ENCODE data around the gene RBBP8NL.

RBBP8NL gene

GRCh38 chr20:62470001-62470400 is 42.7 kb upstream of the RBBP8NL start:
- no peak overlapping the region for H2AFZ ChIP-seq (ENCODE audit: low read length)

GRCh38 chr20:62469352-62469751 is 42.0 kb upstream of the RBBP8NL start:
- Histone ChIP-seq H4K20me1 (ENCODE audit: insufficient read depth, low read length) (no peaks in the 10 kb centered on the region), H3K9me2 (replicated peaks; ENCODE audit: insufficient read depth, low read length) (no peaks in the 10 kb centered on the region), H3F3A (ENCODE audit: insufficient read depth, low read length) (no peaks in the 10 kb centered on the region), H3K9ac (ENCODE audit: low read length) (no peak overlapping the region), H3K27ac (ENCODE audit: low read length) (no peak overlapping the region), H3K4me3 (ENCODE audit: low read length) (no peak overlapping the region), H3K36me3 (replicated peaks; ENCODE audit: insufficient read depth, low read length) (no peaks in the 10 kb centered on the region), H3K4me1 (ENCODE audit: low read length) (no peaks in the 10 kb centered on the region), H3K9me3 (replicated peaks; ENCODE audit: insufficient read depth, low read length) (no peaks in the 10 kb centered on the region), H3K27me3 (replicated peaks; ENCODE audit: insufficient read depth, low read length) (peaks cover 97% of the 10 kb centered on the region), H3K79me2 (ENCODE audit: low read length) (no peaks in the 10 kb centered on the region), H2AFZ (ENCODE audit: low read length) (no peak overlapping the region), H3K4me2 (ENCODE audit: low read depth, low read length) (no peak overlapping the region)
- TF ChIP-seq, protein P1, sequence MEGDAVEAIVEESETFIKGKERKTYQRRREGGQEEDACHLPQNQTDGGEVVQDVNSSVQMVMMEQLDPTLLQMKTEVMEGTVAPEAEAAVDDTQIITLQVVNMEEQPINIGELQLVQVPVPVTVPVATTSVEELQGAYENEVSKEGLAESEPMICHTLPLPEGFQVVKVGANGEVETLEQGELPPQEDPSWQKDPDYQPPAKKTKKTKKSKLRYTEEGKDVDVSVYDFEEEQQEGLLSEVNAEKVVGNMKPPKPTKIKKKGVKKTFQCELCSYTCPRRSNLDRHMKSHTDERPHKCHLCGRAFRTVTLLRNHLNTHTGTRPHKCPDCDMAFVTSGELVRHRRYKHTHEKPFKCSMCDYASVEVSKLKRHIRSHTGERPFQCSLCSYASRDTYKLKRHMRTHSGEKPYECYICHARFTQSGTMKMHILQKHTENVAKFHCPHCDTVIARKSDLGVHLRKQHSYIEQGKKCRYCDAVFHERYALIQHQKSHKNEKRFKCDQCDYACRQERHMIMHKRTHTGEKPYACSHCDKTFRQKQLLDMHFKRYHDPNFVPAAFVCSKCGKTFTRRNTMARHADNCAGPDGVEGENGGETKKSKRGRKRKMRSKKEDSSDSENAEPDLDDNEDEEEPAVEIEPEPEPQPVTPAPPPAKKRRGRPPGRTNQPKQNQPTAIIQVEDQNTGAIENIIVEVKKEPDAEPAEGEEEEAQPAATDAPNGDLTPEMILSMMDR (IDR thresholded peaks at IDR 0.05; ENCODE audit: low read length): no peak
- TF ChIP-seq EZH2 (optimal IDR thresholded peaks at IDR 0.05; ENCODE audit: low read depth, low read length): peak; percentile 4
- DNase-seq: no peak

More at GRCh38 chr20:62470001-62470400, 42.7 kb upstream of the RBBP8NL start:
- Histone ChIP-seq H3K4me3 (ENCODE audit: low read length) (no peak overlapping the region), H3K4me2 (ENCODE audit: low read depth, low read length) (no peak overlapping the region), H3K27ac (ENCODE audit: low read length) (no peak overlapping the region), H3K27me3 (replicated peaks; ENCODE audit: insufficient read depth, low read length) (peaks cover 98% of the 10 kb centered on the region), H4K20me1 (ENCODE audit: insufficient read depth, low read length) (no peaks in the 10 kb centered on the region), H3K36me3 (replicated peaks; ENCODE audit: insufficient read depth, low read length) (no peaks in the 10 kb centered on the region), H3K9me3 (replicated peaks; ENCODE audit: insufficient read depth, low read length) (no peaks in the 10 kb centered on the region), H3F3A (ENCODE audit: insufficient read depth, low read length) (no peaks in the 10 kb centered on the region), H3K9me2 (replicated peaks; ENCODE audit: insufficient read depth, low read length) (no peaks in the 10 kb centered on the region), H3K9ac (ENCODE audit: low read length) (no peak overlapping the region), H3K79me2 (ENCODE audit: low read length) (no peaks in the 10 kb centered on the region), H3K4me1 (ENCODE audit: low read length) (no peaks in the 10 kb centered on the region)
- DNase-seq: no peak
- no peak for TF ChIP-seq EZH2phosphoT487 (IDR thresholded peaks at IDR 0.05; ENCODE audit: low read length)
- TF ChIP-seq EZH2 (optimal IDR thresholded peaks at IDR 0.05; ENCODE audit: low read depth, low read length): peak; percentile 3

- H3K36me3 ChIP-seq (replicated peaks; ENCODE audit: insufficient read depth, low read length): no peaks in the 10 kb centered on the region
- no peaks in the 10 kb centered on the region for H4K20me1 ChIP-seq (ENCODE audit: insufficient read depth, low read length)
- H3K27me3 ChIP-seq (replicated peaks; ENCODE audit: insufficient read depth, low read length): peaks cover 97% of the 10 kb centered on the region
- H3K9ac ChIP-seq (ENCODE audit: low read length): no peak overlapping the region
- no peaks in the 10 kb centered on the region for H3K4me1 ChIP-seq (ENCODE audit: low read length)
- H3K4me2 ChIP-seq (ENCODE audit: low read depth, low read length): no peak overlapping the region
- H3F3A ChIP-seq (ENCODE audit: insufficient read depth, low read length): no peaks in the 10 kb centered on the region
- H3K79me2 ChIP-seq (ENCODE audit: low read length): no peaks in the 10 kb centered on the region
- no peak overlapping the region for H2AFZ ChIP-seq (ENCODE audit: low read length)
- no peak for DNase-seq
- TF ChIP-seq EZH2phosphoT487 (IDR thresholded peaks at IDR 0.05; ENCODE audit: low read length): no peak
- TF ChIP-seq, protein P1 (IDR thresholded peaks at IDR 0.05; ENCODE audit: low read length): no peak
- no peak for TF ChIP-seq EZH2 (optimal IDR thresholded peaks at IDR 0.05; ENCODE audit: low read depth, low read length)
- no peaks in the 10 kb centered on the region for H3K9me3 ChIP-seq (replicated peaks; ENCODE audit: insufficient read depth, low read length)
- H3K4me3 ChIP-seq (ENCODE audit: low read length): no peak overlapping the region
- H3K9me2 ChIP-seq (replicated peaks; ENCODE audit: insufficient read depth, low read length): no peaks in the 10 kb centered on the region
- H3K27ac ChIP-seq (ENCODE audit: low read length): no peak overlapping the region
Measured at GRCh38 chr20:62466806-62467537, 39.6 kb upstream of the RBBP8NL start.
